HG02759 (cell line): ENCODE results near the gene HOXC6.
"Not testable (repeated sequence)": the region's sequence is repeated elsewhere in the genome, so short reads cannot be mapped to it uniquely, and the experiment has no call there.

Source experiments
- ATAC-seq: cut with Tn5 transposase; IDR thresholded peaks from one replicate; pipeline ENCODE4 v1.9.1; 2021; ENCODE audit warnings: mild to moderate bottlenecking, moderate library complexity; ENCODE audit not compliant: unreplicated experiment

The HOXC6 gene

DNA sequence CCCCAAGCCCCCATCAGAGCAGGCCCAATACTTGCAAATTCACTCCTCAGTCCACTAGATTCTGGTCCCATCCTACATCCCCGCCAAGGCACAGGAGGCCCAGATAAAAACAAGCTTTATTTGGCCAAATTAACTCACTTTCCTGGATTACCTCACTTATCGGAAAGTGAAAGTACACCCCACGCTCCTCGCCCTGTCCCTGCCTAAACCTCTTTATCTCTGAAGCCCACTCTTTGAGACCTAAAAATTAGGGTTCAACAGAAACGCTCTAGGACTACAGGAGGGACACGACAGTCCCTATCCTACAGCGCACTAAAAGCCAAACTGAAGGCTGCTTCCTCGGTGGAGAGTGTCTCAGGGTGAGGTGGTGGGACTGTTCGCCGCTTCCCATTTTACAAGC, 49.6 kb downstream of the HOXC6 start:
- not testable (repeated sequence) for ATAC-seq

DNA sequence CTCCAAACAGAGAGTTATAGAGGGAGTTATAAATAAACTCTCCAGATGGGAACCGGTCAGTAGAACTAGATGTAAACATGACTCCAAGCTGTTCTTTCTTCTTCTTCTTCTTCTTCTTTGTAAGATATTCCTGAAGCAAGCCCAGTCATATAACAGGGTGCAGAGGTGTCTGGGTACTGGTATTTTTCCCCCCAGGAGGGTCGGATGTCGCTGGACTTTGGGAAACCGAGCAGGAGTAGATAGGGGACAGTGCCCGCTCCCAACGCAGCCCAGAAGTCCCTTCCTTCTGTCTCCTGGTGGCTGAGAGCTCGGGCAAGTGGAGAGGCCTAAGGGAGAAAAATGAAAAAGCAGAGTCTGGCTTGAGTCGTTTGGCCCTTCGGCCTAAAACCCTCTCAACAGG, 50.9 kb downstream of the HOXC6 start:
- ATAC-seq, result not testable (repeated sequence)
